ENCODE measurements around the gene TMEM121. TPM values are rescaled to one million over a fixed set of nuclear protein-coding genes. Genes with fewer than 3 reads are reported as not detected.

The TMEM121 gene
- total and polyA plus RNA-seq, 12 donors: 0.93 to 2.6 (median 1.7) TPM

DNA sequence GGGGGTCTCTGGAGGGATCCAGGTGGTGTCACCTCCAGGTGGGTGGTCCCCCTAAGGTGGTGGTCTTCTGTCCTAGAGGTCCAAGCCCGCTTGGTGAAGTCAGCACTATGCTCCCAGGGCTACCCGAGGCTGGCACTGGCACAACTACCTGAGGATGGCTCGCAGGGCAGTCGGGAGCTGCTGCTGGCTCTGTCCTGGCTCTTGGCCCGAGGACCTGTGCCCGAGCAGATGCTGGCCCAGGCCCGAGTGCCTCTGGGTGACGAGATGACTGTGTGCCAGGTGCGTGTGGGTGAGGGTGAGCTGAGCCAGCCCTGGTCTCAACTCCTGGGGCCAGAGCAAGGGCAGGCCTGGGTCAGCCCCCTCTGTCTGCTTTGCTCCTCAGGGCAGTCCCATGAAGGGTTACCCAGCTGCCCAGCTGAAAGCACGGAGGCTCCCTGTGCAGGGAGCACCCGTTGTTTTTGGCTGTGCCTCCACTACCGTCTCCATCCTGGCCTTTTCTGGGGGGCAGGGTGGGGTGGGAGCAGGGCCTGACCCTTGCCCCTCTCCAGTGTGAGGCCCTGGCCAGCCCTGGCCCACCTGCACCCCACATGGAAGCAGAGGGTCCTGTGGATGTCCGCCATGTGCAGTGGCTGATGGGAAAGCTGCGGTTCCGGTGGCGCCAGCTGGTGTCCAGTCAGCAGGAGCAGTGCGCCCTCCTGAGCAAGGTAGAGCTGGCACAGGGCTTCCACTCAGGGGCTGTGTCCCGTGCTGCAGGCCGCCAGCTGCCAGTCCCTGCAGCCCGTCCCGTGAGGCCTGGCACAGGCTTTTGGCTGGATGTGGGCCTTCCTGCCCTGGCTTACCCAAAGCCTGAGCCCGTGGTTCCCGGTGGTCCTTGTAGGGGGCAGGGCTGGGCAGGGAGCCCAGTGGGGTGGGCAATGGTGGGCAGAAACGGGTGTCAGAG lies 34.1 kb upstream of the TMEM121 start:
- Histone ChIP-seq H3K9me3 (no peaks in the 10 kb centered on the region), H3K27ac (peak overlapping the region in 4 of 10 donors; percentile 14 to 83 (median 50)), H3K4me3 (peak overlapping the region in 5 of 10 donors; percentile 53 to 81 (median 74)), H3K4me1 (peaks cover 23 to 61% (median 42%) of the 10 kb centered on the region in 9 donors), H3K27me3 (peaks cover 0 to 5% (median 0%) of the 10 kb centered on the region in 7 donors), H3K36me3 (peaks cover 0 to 5% (median 0%) of the 10 kb centered on the region in 9 donors)
- TF ChIP-seq, protein P1, sequence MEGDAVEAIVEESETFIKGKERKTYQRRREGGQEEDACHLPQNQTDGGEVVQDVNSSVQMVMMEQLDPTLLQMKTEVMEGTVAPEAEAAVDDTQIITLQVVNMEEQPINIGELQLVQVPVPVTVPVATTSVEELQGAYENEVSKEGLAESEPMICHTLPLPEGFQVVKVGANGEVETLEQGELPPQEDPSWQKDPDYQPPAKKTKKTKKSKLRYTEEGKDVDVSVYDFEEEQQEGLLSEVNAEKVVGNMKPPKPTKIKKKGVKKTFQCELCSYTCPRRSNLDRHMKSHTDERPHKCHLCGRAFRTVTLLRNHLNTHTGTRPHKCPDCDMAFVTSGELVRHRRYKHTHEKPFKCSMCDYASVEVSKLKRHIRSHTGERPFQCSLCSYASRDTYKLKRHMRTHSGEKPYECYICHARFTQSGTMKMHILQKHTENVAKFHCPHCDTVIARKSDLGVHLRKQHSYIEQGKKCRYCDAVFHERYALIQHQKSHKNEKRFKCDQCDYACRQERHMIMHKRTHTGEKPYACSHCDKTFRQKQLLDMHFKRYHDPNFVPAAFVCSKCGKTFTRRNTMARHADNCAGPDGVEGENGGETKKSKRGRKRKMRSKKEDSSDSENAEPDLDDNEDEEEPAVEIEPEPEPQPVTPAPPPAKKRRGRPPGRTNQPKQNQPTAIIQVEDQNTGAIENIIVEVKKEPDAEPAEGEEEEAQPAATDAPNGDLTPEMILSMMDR (IDR thresholded peaks at IDR 0.05): no peak
- intact Hi-C loops (cut with DNase I): loop anchor here in 3 of 10 donors (5.0 kb wide), 2 partner anchors 35 to 120 kb away; partner anchors contain the start of gene TMEM121 (in 2 of the 3)
- 75 to 79% methylated on average over 24 of the region's 24 CpGs for WGBS, 2 donors
- peak; percentile 36 to 55 for DNase-seq
- ATAC-seq: no peak

DNA sequence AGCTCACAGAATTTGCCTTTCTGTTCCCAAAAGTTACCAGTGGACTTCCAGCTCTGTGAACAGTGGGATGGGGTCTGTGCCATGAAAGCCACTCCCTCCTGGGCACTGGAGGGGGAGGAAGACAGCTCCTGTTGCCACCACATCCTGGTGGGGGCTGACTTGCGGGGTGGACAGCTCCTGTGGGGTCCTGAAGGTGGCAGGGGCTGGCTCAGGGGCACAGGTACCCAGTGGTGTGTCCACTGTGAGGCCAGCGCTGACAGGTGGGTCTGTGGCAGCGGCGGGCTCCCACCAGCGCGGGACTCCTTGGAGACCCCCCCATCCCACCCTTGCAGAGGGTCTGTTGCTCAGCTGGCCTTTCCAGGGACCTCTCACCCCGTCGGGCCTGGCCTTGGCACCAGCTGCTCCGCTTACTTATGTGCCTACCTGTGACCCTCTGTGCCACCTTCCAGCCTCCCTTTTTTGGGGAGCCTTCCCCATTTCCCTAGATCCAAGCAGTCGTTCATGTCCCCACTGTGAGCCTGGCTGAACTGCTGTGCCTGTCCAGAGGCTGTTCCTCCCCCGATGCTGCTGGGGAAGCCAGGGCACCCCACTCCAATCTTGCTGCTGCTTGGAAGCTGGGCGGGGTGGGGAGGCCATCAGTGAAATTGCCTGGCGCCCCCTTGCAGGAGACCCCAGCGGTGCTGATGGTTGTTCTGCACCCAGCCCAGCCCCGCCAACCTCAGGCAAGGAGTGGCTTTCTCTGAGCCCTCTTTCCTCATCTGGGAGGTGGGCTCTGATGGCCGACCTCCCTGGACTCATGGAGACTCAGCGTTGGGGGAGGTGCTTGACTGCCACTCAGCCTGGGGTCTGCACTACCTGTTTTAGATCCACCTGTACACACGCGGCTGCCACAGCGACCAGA lies 33.2 kb upstream of the TMEM121 start:
- Histone ChIP-seq H3K27ac (peak overlapping the region in 1 of 10 donors; percentile 24), H3K36me3 (peaks cover 0 to 9% (median 0%) of the 10 kb centered on the region in 9 donors), H3K4me3 (no peak overlapping the region), H3K9me3 (no peaks in the 10 kb centered on the region), H3K27me3 (no peaks in the 10 kb centered on the region), H3K4me1 (peaks cover 18 to 52% (median 34%) of the 10 kb centered on the region in 9 donors)
- 92 to 94% methylated on average over 20 of the region's 20 CpGs for WGBS, 2 donors
- peak in 1 of 2 donors; percentile 25 for DNase-seq
- no peak for ATAC-seq
- TF ChIP-seq, protein P1 (IDR thresholded peaks at IDR 0.05): no peak
- intact Hi-C loops (cut with DNase I): loop anchor here in 3 of 10 donors (5.0 kb wide), 2 partner anchors 34 to 121 kb away; partner anchors contain the start of gene TMEM121 (in 2 of the 3)

DNA sequence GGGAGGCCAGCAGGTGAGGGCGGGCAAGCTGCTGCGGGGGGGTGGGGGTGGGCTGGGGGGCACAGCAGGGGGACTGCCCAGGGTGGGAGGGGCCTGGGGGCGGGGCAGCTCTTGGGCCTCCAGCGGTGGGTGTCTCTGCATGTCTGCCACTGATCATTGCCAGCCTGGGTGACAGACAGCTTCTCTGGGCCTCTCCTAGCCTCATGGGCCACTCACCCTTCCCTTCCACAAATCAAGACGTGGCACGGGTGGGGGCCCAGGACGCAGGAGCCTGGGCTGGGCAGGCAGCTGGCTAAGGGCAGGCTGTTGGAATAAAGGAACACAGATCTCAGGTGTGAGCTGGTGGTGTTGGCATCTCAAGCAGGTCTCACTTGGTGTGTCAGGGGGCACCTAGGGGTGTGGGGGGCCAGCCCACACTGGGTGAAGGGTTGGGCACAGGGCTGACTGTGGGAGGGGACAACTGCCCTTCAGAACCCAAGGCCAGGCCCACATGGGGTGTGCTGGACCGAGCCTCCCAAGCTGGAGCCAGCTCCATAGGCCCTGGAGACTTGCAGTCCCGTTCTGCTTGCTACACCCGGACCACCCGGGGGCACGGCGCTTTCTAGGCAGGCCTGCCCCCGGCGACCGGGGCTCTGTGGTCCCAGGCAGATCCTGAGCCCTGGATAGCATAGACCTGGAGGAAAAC lies 32.3 kb upstream of the TMEM121 start:
- Histone ChIP-seq H3K9me3 (no peaks in the 10 kb centered on the region), H3K4me3 (no peak overlapping the region), H3K27ac (no peak overlapping the region), H3K27me3 (no peaks in the 10 kb centered on the region), H3K36me3 (peaks cover 0 to 16% (median 0%) of the 10 kb centered on the region in 9 donors), H3K4me1 (peaks cover 10 to 44% (median 26%) of the 10 kb centered on the region in 9 donors)
- WGBS, 2 donors: 90 to 92% methylated on average over 16 of the region's 16 CpGs
- no peak for ATAC-seq
- intact Hi-C loops (cut with DNase I): loop anchor here in 3 of 10 donors (5.0 kb wide), 2 partner anchors 33 to 122 kb away; partner anchors contain the start of gene TMEM121 (in 2 of the 3)
- TF ChIP-seq, protein P1 (IDR thresholded peaks at IDR 0.05): no peak
- DNase-seq: peak in 1 of 2 donors; percentile 12
